ENCODE results near the gene PKD1L1.
"Not testable (repeated sequence)": the region's sequence is repeated elsewhere in the genome, so short reads cannot be mapped to it uniquely, and the experiment has no call there.

The PKD1L1 gene

GRCh38 chr7:47812429-47813136, 135.7 kb downstream of the PKD1L1 start:
- DNase-seq: no peak

- DNase-seq: no peak
These were observed 136.5 kb downstream of the PKD1L1 start for GRCh38 chr7:47811632-47812380.

GRCh38 chr7:47809387-47809786, 138.9 kb downstream of the PKD1L1 start:
- no peak for DNase-seq

GRCh38 chr7:47808321-47808720, 139.9 kb downstream of the PKD1L1 start:
- DNase-seq: no peak

GRCh38 chr7:47807756-47808155, 140.5 kb downstream of the PKD1L1 start:
- DNase-seq: no peak

GRCh38 chr7:47807126-47807525, 141.1 kb downstream of the PKD1L1 start:
- DNase-seq: no peak

GRCh38 chr7:47806701-47807103, 141.6 kb downstream of the PKD1L1 start:
- no peak for DNase-seq

- DNase-seq: no peak
These were observed 143.3 kb downstream of the PKD1L1 start for GRCh38 chr7:47804767-47805545.

- DNase-seq: no peak
These were observed 144.4 kb downstream of the PKD1L1 start for GRCh38 chr7:47803846-47804245.

- DNase-seq: no peak
These were observed 145.2 kb downstream of the PKD1L1 start for GRCh38 chr7:47803025-47803424.

GRCh38 chr7:47801423-47801822, 146.8 kb downstream of the PKD1L1 start:
- no peak for DNase-seq

GRCh38 chr7:47799524-47799923, 148.7 kb downstream of the PKD1L1 start:
- no peak for DNase-seq

- no peak for DNase-seq
These were observed 151.9 kb downstream of the PKD1L1 start for GRCh38 chr7:47796347-47796746.

- no peak for DNase-seq
These were observed 152.6 kb downstream of the PKD1L1 start for GRCh38 chr7:47795631-47796030.

GRCh38 chr7:47795126-47795525, 153.1 kb downstream of the PKD1L1 start:
- not testable (repeated sequence) for DNase-seq

- no peak for DNase-seq
These were observed 154.2 kb downstream of the PKD1L1 start for GRCh38 chr7:47794016-47794415.

- DNase-seq: not testable (repeated sequence)
These were observed 155.1 kb downstream of the PKD1L1 start for GRCh38 chr7:47793186-47793585.

- DNase-seq: no peak
These were observed 155.6 kb downstream of the PKD1L1 start for GRCh38 chr7:47792521-47793121.

- DNase-seq: no peak
These were observed 156.6 kb downstream of the PKD1L1 start for GRCh38 chr7:47791682-47792081.

GRCh38 chr7:47788083-47788482, 160.2 kb downstream of the PKD1L1 start:
- no peak for DNase-seq

- no peak for DNase-seq
These were observed 160.8 kb downstream of the PKD1L1 start for GRCh38 chr7:47787249-47788069.

GRCh38 chr7:47786557-47787248, 161.6 kb downstream of the PKD1L1 start:
- DNase-seq: no peak

Measured in activated naive CD4-positive, alpha-beta T cell treated with Interleukin-2 at 50 U/mL for 16 hours (primary cell).